Measurements from ENCODE around the gene GAREM2.

GAREM2 gene

GRCh38 chr2:26169681-26170414 lies 3.0 kb upstream of the GAREM2 start:
- peak; percentile 61 for DNase-seq (ENCODE audit: low spot score)

DNA sequence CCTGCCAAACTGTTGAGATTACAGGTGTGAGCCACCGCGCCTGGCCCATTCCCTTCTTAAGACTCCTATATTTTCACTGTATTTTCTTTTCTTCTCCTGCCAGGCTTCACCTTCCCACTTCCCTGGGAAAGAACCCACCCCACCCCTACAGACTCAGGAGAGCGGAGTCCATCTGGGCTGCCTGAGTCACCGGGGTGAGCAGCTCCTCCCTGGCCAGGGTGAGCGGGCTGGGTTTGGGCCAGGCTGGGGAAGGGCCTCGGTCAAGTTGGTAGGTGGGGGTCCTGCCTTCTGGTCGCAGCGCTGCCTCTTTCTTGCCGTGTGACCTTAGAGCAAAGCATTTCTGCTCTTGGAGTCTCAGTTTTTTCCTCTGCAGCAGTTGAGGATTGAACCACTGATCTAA lies 2.1 kb upstream of the GAREM2 start:
- peak; percentile 41 for DNase-seq (ENCODE audit: low spot score)

GRCh38 chr2:26172189-26172870 lies 558 bp upstream of the GAREM2 start:
- peak; percentile 64 for DNase-seq (ENCODE audit: low spot score)

DNA sequence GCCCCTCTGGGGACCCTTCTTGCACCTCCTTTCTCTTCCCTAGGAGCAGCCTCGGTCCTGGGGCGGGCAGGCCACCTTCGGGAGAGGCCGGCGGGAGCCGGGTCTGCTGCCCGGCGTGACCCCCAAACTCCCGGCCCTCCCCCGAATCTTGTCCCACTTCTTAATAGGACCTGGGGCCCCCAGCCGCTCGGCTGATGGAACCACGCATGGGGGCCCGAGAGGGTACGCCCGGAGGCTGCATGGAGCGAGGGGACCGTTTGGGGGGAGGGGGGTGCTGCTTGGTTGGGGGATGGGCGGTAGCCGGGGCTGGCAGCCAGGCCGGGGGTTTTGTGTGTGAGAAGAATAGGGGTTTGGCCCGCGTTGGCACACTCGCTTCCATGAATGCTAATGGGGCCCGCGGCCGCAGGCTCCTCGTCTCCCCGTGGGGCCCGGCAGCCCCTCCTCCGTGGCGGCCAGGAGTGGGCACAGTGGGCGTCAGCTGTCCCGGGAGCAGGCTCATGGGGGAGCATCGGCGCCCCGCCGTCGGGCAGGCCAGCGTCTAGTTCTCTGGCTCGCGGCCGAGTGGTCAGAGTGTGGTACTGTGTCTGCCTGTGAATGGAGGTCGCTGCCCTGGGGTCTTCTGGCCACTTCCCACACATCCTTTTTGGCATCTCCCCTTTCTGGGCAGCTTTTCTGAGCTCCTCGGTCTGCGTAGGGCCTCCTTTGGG lies 1.0 kb downstream of the GAREM2 start:
- peak; percentile 59 for DNase-seq (ENCODE audit: low spot score)

DNA sequence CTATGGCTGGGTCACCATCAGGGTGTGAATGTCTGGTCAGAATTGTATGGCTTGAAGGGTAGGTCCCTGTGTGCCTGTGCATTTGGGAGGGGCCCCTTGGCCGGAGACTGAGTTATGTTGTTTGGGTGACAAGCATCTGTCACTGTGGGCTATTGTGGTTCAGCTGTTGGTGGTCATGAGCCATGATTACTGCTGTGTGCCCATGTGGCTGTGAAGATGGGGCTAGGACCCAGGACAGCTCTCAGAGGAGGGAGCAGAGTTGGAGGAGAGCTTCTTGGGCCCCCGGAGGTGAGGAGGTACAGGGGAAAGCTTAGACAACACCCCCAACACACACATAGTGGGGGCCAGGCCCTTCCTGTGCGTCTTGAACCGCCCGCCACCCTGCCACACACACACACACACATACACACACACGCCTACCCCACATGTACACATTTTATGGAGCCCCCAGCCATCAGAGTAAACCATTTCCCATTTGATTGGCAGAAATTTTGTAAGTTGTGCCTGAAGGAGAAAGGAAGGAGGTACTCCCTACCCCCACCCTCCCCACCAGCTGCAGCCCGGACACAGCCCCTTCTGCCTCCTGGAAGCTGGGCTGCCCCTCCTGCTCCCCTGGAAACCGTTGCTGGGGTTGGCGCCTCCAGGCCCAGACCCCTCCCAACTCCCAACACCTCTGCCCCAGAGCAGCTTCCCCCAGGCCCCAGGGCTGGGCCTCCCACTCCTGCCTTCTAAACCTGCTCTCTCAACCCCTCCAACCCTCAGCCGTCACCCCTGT lies 2.0 kb downstream of the GAREM2 start:
- DNase-seq (ENCODE audit: low spot score): no peak

- no peak for DNase-seq (ENCODE audit: low spot score)
Measured at GRCh38 chr2:26175466-26176278, 2.8 kb downstream of the GAREM2 start.

GRCh38 chr2:26176279-26176615 lies 3.4 kb downstream of the GAREM2 start:
- DNase-seq (ENCODE audit: low spot score): no peak

DNA sequence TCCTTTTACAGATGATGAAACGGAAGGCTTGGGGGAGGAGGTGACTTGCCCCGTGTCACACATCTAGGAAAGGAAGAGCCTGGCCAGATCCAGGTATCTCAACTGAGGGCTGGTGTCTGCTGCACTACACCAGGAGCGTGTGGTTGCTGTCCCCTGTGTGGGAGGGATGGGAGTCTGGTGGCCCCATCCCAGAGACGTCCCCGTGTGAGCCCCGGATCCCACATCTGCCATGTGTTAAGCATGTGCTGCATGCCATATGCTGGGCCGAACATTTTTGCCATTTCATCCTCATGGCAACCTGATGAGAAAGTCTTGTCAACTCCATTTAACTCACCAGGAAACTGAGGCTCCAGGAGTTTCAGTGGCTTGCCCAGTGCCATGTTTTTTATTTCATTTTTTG lies 4.2 kb downstream of the GAREM2 start:
- DNase-seq (ENCODE audit: low spot score): no peak

GRCh38 chr2:26178246-26178645 lies 5.4 kb downstream of the GAREM2 start:
- no peak for DNase-seq (ENCODE audit: low spot score)

- no peak for DNase-seq (ENCODE audit: low spot score)
Measured at GRCh38 chr2:26178746-26179436, 6.0 kb downstream of the GAREM2 start.

DNA sequence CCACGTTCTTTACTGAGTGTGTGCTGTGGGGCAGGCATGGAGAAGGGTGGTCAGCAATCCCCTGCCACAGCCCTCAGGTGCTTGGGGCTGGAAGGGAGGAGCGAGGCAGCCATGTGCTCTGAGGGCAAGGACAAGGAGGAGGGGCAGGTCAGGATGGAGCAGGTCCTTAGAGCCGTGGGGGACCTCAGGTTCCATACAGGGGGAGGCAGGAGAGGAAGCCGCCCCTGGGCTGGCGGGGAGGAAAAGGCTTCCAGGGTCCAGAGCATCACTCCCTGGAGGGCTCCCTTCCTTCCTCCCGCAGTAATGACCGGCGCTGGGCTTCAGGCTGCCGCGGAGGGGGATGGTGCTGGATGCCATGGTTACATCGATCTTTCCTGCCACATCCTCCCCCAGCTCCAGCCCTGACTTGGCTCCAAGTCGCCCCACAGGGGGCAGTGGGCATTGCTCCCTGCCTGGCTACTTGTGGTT lies 6.6 kb downstream of the GAREM2 start:
- DNase-seq (ENCODE audit: low spot score): no peak

DNA sequence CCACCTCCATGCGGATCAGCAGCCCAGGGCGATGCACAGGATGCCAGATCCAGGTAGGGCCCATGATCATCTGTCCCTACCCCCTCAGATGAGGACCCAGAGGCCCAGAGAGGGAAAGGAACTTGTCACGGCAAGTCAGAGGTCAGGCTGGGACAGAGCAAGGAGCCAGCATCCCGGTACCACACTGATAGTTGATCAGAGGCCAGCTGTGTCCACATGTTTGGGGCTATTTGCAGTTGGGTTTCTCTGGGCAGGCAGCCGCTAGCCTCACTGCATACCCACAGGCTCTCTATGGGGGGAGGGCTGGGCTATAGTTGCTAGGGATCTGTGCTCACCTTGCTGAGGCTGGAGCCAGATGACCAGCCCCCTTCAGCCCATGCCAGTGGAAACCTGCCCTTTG lies 9.6 kb downstream of the GAREM2 start:
- DNase-seq (ENCODE audit: low spot score): no peak

DNA sequence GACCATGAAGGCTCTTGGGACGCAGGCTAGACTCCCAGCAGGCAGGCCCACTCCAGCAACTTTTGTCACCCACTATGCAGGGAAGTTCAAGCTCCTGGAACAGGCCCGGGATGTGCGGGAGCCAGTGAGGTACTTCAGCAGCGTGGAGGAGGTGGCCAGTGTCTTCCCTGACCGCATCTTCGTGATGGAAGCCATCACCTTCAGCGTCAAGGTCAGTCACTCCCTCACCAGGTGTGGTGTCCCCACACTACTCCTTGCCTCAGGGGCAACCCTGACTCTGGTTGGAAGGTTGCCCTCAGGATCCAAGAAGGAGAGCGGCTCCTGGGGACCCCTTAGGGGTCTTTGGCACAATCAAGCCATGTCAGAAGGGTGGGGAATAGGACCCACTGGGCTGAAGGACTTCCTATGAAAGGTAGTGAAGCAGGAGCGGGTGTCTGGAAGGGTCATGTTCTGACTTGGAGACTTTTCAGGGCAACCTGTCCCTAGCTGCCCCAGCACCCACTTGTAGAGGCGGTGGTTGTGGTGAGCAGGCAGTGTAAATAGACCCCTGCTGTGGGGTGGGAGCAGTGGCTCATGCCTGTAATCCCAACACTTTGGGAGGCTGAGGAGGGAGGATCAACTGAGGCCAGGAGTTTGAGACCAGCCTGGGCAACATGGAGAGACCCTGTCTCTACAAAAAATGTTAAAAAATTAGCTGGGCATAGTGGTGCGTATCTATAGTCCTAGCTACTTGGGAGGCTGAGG lies 10.2 kb downstream of the GAREM2 start:
- DNase-seq (ENCODE audit: low spot score): no peak

GRCh38 chr2:26184121-26184520 lies 11.2 kb downstream of the GAREM2 start:
- no peak for DNase-seq (ENCODE audit: low spot score)

- DNase-seq (ENCODE audit: low spot score): peak; percentile 90
Measured at GRCh38 chr2:26184555-26185303, 11.8 kb downstream of the GAREM2 start.

- no peak for DNase-seq (ENCODE audit: low spot score)
Measured at GRCh38 chr2:26185304-26185928, 12.5 kb downstream of the GAREM2 start.

- DNase-seq (ENCODE audit: low spot score): no peak
Measured at GRCh38 chr2:26185954-26186770, 13.3 kb downstream of the GAREM2 start.

DNA sequence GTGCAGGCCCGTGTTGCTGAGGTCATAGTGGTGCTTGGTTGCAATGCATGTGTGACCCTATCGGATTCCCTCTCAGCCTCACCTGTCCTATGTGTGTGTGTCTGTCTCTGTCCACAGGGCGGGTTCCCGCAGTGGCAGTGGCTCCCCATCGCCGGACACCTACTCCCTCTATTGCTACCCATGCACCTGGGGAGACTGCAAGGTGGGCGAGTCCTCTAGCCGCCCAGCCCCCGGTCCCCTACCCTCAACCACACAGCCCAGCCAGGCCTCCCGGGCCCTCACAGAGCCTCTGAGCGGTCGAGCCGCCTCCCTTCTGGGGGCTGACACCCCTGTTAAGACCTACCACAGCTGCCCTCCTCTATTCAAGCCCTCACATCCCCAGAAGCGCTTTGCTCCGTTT lies 14.2 kb downstream of the GAREM2 start:
- DNase-seq (ENCODE audit: low spot score): no peak
